Sigmoid colon (tissue), 7 donors: ENCODE results near the gene NKD2. TPM values are rescaled to one million over a fixed set of nuclear protein-coding genes. Genes with fewer than 3 reads are reported as not detected.

Source experiments
- DNase-seq: peaks from one replicate; pipeline ENCODE4 v3.0.0-alpha.2; 2019
- H3K27ac ChIP-seq, 4 donors: fragments of 200-600 bp; sonication (generic); one replicate each; pipeline ENCODE4 v1.5.1; 2016 to 2019; ENCODE audit warnings: mild to moderate bottlenecking in 1 of 4
- H3K27me3 ChIP-seq, 3 donors: fragments of 200-600 bp; sonication (generic); one replicate each; pipeline ENCODE4 v1.5.1; 2019; ENCODE audit warnings: mild to moderate bottlenecking in 1 of 3
- H3K36me3 ChIP-seq, 4 donors: fragments of 200-600 bp; sonication (generic); one replicate each; pipeline ENCODE4 v1.5.1; 2016 to 2019
- H3K4me1 ChIP-seq, 4 donors: fragments of 200-600 bp; sonication (generic); one replicate each; pipeline ENCODE4 v1.5.1; 2017 to 2019
- H3K4me3 ChIP-seq, 4 donors: fragments of 200-600 bp; sonication (generic); one replicate each; pipeline ENCODE4 v1.5.1; 2017 to 2019; ENCODE audit warnings: mild to moderate bottlenecking in 2 of 4, moderate library complexity in 1 of 4
- H3K9me3 ChIP-seq, 4 donors: fragments of 200-600 bp in 3 of 4; sonication (generic) in 3 of 4; one replicate each; pipeline versions ENCODE4 v1.5.1 to v1.6.1; 2013 to 2019
- EP300 ChIP-seq, 4 donors: sonication (generic); formaldehyde crosslinking; IDR thresholded peaks; one replicate each; pipeline ENCODE4 v1.6.1; 2017; ENCODE audit warnings: antibody characterized with exemption in 4 of 4
- POLR2A ChIP-seq, 2 donors: fragments of 450-650 bp; IDR thresholded peaks; one replicate each; pipeline ENCODE4 v1.6.1; 2016; ENCODE audit warnings: antibody characterized with exemption in 2 of 2, mild to moderate bottlenecking in 2 of 2, moderate library complexity in 2 of 2
- POLR2AphosphoS5 ChIP-seq, 4 donors: sonication (generic); formaldehyde crosslinking; IDR thresholded peaks; one replicate each; pipeline ENCODE4 v1.6.1; 2017; ENCODE audit warnings: antibody characterized with exemption in 4 of 4
- WGBS, 2 donors: extraction: QIAGEN DNeasy Blood & Tissue Kit; methylation state at CpG; one replicate each; pipeline ENCODE4 v1.1.7; 2013; 5-methylcytosine and 5-hydroxymethylcytosine counted together
- intact Hi-C: fragments of 100-400 bp; cut with DNase I; formaldehyde crosslinking; loops from one replicate; pipeline ENCODE4 v1.15.1; 2023
- polyA plus RNA-seq, 3 donors: library from polyadenylated mRNA; stranded (reverse); fragments of 200-250 nt; gene quantifications; one replicate each; pipeline ENCODE4 v1.2.3, GENCODE V29; 2013
- total RNA-seq, 4 donors: library from RNA; depleted of rRNA; stranded (reverse); fragments of >200 nt; gene quantifications; one replicate each; pipeline ENCODE4 v1.1.0, GENCODE V29; 2016
- TF ChIP-seq, protein P1 (sequence below), 4 experiments: fragments of 450-650 bp in 3 of 4; fragments of 200-600 bp in 1 of 4; IDR thresholded peaks; one replicate each; pipeline ENCODE4 v1.5.1; 2016 to 2019; ENCODE audit warnings: antibody characterized with exemption in 4 of 4, mild to moderate bottlenecking in 3 of 4, moderate library complexity in 2 of 4
- donor health status: healthy with polysubstance abuse.
- donor health status: Bipolar disorder and iron deficiency.
- donor health status: healthy.

Gene NKD2
- total and polyA plus RNA-seq, 7 donors = 0.60 to 4.4 (median 1.8) TPM

DNA sequence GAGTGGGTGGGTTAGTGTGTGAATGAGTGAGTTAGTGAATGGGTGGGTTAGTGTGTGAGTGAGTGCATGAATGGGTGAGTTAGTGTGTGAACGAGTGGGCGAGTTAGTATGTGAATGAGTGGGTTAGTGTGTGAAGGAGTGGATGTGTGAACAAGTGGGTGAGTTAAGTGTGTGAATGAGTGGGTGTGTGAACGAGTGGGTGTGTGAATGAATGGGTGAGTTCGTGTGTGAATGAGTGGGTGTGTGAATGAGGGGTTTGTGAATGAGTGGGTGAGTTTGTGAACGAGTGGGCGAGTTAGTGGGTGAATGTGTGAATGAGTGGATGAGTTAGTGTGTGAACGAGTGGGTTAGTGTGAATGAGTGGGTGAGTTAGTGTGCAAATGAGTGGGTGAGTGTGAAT is 34.0 kb downstream of the NKD2 start:
- Histone ChIP-seq H3K4me3 (no peak overlapping the region), H3K27me3 (no peaks in the 10 kb centered on the region), H3K27ac (no peak overlapping the region), H3K36me3 (no peaks in the 10 kb centered on the region), H3K4me1 (no peaks in the 10 kb centered on the region), H3K9me3 (no peaks in the 10 kb centered on the region)
- intact Hi-C loops = no loop called here
- TF ChIP-seq EP300 (IDR thresholded peaks at IDR 0.05) (no peak), POLR2AphosphoS5 (IDR thresholded peaks at IDR 0.05) (no peak)
- WGBS, 2 donors = 88 to 91% methylated on average over 7 of the region's 7 CpGs
- DNase-seq = peak; percentile 4

DNA sequence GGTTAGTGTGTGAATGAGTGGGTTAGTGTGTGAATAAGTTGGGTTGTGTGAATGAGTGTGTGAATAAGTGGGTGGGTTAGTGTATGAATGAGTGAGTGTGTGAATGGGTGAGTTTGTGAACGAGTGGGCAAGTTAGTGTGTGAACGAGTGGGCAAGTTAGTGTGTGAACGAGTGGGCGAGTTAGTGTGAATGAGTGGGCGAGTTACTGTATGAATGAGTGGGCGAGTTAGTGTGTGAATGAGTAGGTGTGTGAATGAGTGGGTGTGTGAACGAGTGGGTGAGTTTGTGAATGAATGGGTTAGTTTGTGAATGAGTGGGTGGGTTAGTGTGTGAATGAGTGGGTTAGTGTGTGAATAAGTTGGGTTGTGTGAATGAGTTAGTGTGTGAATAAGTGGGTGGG is 34.7 kb downstream of the NKD2 start:
- 88 to 89% methylated on average over 7 of the region's 7 CpGs for WGBS, 2 donors
- no peaks in the 10 kb centered on the region for H3K27me3 ChIP-seq
- no peak for DNase-seq
- no peaks in the 10 kb centered on the region for H3K9me3 ChIP-seq
- no peak overlapping the region for H3K27ac ChIP-seq
- TF ChIP-seq EP300 (IDR thresholded peaks at IDR 0.05) (no peak), POLR2AphosphoS5 (IDR thresholded peaks at IDR 0.05) (no peak), POLR2A (IDR thresholded peaks at IDR 0.05) (no peak)
- TF ChIP-seq, protein P1, sequence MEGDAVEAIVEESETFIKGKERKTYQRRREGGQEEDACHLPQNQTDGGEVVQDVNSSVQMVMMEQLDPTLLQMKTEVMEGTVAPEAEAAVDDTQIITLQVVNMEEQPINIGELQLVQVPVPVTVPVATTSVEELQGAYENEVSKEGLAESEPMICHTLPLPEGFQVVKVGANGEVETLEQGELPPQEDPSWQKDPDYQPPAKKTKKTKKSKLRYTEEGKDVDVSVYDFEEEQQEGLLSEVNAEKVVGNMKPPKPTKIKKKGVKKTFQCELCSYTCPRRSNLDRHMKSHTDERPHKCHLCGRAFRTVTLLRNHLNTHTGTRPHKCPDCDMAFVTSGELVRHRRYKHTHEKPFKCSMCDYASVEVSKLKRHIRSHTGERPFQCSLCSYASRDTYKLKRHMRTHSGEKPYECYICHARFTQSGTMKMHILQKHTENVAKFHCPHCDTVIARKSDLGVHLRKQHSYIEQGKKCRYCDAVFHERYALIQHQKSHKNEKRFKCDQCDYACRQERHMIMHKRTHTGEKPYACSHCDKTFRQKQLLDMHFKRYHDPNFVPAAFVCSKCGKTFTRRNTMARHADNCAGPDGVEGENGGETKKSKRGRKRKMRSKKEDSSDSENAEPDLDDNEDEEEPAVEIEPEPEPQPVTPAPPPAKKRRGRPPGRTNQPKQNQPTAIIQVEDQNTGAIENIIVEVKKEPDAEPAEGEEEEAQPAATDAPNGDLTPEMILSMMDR (IDR thresholded peaks at IDR 0.05) = no peak
- no peaks in the 10 kb centered on the region for H3K36me3 ChIP-seq
- intact Hi-C loops = no loop called here
- H3K4me3 ChIP-seq = no peak overlapping the region
- H3K4me1 ChIP-seq = no peaks in the 10 kb centered on the region

DNA sequence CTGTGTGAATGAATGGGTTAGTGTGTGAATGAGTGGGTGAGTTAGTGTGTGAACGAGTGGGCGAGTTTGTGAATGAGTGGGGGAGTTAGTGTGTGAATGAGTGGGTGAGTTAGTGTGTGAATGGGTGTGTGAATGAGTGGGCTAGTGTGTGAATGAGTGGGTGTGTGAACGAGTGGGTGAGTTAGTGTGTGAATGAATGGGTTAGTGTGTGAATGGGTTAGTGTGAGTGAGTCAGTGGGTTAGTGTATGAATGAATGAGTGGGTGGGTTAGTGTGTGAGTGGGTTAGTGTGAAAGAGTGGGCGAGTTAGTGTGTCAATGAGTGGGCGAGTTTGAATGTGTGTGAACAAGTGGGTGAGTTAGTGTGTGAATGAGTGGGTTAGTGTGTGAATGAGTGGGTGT is 35.5 kb downstream of the NKD2 start:
- no peak for TF ChIP-seq EP300 (IDR thresholded peaks at IDR 0.05)
- no peak for TF ChIP-seq POLR2A (IDR thresholded peaks at IDR 0.05)
- no peaks in the 10 kb centered on the region for H3K9me3 ChIP-seq
- 89 to 91% methylated on average over 5 of the region's 5 CpGs for WGBS, 2 donors

DNA sequence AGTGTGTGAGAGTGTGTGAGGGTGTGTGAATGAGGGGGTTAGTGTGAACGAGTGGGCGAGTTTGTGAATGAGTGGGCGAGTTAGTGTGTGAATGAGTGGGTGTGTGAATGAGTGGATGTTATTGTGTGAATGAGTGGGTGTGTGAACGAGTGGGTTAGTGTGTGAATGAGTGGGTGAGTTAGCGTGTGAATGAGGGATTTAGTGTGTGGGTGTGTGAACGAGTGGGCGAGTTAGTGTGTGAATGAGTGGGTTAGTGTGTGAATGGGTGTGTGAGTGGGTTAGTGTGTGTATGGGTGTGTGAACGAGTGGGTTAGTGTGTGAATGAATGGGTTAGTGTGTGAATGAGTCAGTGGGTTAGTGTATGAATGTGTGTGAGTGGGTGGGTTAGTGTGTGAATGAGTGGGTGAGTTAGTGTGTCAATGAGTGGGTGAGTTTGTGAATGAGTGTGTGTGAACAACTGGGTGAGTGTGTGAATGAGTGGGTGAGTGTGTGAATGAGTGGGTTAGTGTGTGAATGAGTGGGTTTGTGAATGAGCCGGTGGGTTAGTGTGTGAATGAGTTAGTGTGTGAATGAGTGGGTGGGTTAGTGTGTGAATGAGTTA is 37.5 kb downstream of the NKD2 start:
- H3K9me3 ChIP-seq = no peaks in the 10 kb centered on the region
- H3K4me1 ChIP-seq = no peaks in the 10 kb centered on the region
- H3K36me3 ChIP-seq = peaks cover 0 to 8% (median 0%) of the 10 kb centered on the region in 4 donors
- no peak for TF ChIP-seq EP300 (IDR thresholded peaks at IDR 0.05)
- peak; percentile 6 for DNase-seq
- H3K4me3 ChIP-seq = no peak overlapping the region
- WGBS, 2 donors = 90 to 91% methylated on average over 9 of the region's 9 CpGs
- no peak overlapping the region for H3K27ac ChIP-seq
- H3K27me3 ChIP-seq = no peaks in the 10 kb centered on the region
- intact Hi-C loops = no loop called here

More for the DNA sequence above, 35.5 kb downstream of the NKD2 start:
- Histone ChIP-seq H3K27ac (no peak overlapping the region), H3K27me3 (no peaks in the 10 kb centered on the region), H3K36me3 (no peaks in the 10 kb centered on the region), H3K4me1 (no peaks in the 10 kb centered on the region), H3K4me3 (no peak overlapping the region)
- DNase-seq = peak; percentile 4
- intact Hi-C loops = no loop called here

DNA sequence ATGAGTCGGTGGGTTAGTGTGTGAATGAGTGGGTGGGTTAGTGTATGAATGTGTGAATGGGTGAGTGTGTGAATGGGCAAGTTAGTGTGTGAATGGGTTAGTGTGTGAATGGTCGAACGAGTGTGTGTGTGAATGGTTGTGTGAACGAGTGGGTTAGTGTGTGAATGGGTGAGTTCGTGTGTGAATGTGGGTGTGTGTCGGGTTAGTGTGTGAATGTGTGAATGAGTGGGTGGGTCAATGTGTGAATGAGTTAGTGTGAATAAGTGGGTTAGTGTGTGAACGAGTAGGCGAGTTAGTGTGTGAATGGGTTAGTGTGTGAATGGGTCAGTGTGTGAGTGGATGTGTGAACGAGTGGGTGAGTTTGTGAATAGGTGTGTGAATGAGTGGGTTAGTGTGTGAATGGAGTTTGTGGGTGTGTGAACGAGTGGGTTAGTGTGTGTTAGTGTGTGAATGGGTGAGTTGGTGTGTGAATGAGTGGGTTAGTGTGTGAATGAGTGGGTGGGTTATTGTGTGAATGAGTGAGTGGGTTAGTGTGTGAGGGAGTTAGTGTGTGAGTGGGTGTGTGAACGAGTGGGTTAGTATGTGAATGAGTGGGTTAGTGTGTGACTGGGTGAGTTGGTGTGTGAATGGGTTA is 38.8 kb downstream of the NKD2 start:
- H3K27ac ChIP-seq = no peak overlapping the region
- no peaks in the 10 kb centered on the region for H3K4me1 ChIP-seq
- H3K27me3 ChIP-seq = no peaks in the 10 kb centered on the region
- intact Hi-C loops = no loop called here
- no peaks in the 10 kb centered on the region for H3K9me3 ChIP-seq
- 90 to 92% methylated on average over 11 of the region's 11 CpGs for WGBS, 2 donors
- DNase-seq = peak; percentile 11
- no peak for TF ChIP-seq POLR2AphosphoS5 (IDR thresholded peaks at IDR 0.05)
- TF ChIP-seq, protein P1 (IDR thresholded peaks at IDR 0.05) = no peak
- TF ChIP-seq POLR2A (IDR thresholded peaks at IDR 0.05) = no peak
- TF ChIP-seq EP300 (IDR thresholded peaks at IDR 0.05) = no peak
- no peak overlapping the region for H3K4me3 ChIP-seq
- peaks cover 0 to 22% (median 6%) of the 10 kb centered on the region in 4 donors for H3K36me3 ChIP-seq

DNA sequence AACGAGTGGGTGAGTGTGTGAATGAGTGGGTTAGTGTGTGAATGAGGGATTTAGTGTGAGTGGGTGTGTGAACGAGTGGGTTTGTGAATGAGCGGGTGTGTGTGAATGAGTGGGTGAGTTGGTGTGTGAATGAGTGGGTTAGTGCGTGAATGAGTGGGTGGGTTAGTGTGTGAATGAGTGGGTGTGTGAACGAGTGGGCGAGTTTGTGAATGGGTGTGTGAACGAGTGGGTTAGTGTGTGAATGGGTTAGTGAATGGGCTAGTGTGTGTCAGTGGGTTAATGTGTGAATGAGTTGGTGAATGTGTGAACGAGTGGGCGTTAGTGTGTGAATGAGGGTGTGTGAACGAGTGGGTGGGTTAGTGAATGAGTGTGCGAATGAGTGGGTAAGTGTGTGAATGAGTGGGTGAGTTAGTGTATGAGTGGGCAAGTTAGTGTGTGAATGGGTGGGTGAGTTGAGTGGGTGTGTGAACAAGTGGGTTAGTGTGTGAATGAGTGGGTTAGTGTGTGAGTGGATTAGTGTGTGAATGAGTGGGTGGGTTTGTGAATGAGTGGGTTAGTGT is 39.6 kb downstream of the NKD2 start:
- H3K27me3 ChIP-seq = no peaks in the 10 kb centered on the region
- TF ChIP-seq POLR2A (IDR thresholded peaks at IDR 0.05) (no peak), POLR2AphosphoS5 (IDR thresholded peaks at IDR 0.05) (no peak), EP300 (IDR thresholded peaks at IDR 0.05) (no peak)
- TF ChIP-seq, protein P1 (IDR thresholded peaks at IDR 0.05) = no peak
- intact Hi-C loops = no loop called here
- no peaks in the 10 kb centered on the region for H3K9me3 ChIP-seq
- H3K27ac ChIP-seq = no peak overlapping the region
- DNase-seq = peak; percentile 18
- H3K4me3 ChIP-seq = no peak overlapping the region
- 87 to 91% methylated on average over 11 of the region's 11 CpGs for WGBS, 2 donors
- H3K4me1 ChIP-seq = no peaks in the 10 kb centered on the region
- peaks cover 0 to 29% (median 10%) of the 10 kb centered on the region in 4 donors for H3K36me3 ChIP-seq
